ENCODE data around the gene SLX4. TPM values are rescaled to one million over a fixed set of nuclear protein-coding genes. Genes with fewer than 3 reads are reported as not detected.

The SLX4 gene
- polyA plus RNA-seq, 4 donors, result 1.1 to 6.0 (median 2.7) TPM

GRCh38 chr16:3576211-3576610 is 35.2 kb downstream of the SLX4 start:
- Histone ChIP-seq H3K4me1 (ENCODE audit: control insufficient read depth in 3 of 3, insufficient read depth in 2 of 3, low read depth in 1 of 3, low read length in 2 of 3) (no peaks in the 10 kb centered on the region), H3K27ac (ENCODE audit: low read depth in 1 of 3, low read length in 2 of 3) (no peak overlapping the region), H3K9me3 (ENCODE audit: control insufficient read depth in 2 of 2, insufficient read depth in 1 of 2, low read depth in 1 of 2, low read length in 1 of 2) (peaks cover 0 to 2% of the 10 kb centered on the region in 2 donors), H3K36me3 (ENCODE audit: control insufficient read depth in 3 of 3, insufficient read depth in 2 of 3, low read depth in 1 of 3, low read length in 3 of 3) (peaks cover 0 to 4% (median 0%) of the 10 kb centered on the region in 3 donors), H3K27me3 (ENCODE audit: control insufficient read depth in 3 of 3, insufficient read depth in 3 of 3, low read length in 3 of 3) (peaks cover 0 to 6% (median 0%) of the 10 kb centered on the region in 3 donors), H3K4me3 (ENCODE audit: low read depth in 1 of 3, low read length in 3 of 3) (peak overlapping the region in 1 of 3 donors; percentile 59)
- FAIRE-seq (no peak), DNase-seq (no peak)
- 41 to 95% (median 73%) methylated on average over 5 to 11 of the region's 11 CpGs for WGBS, 3 donors

DNA sequence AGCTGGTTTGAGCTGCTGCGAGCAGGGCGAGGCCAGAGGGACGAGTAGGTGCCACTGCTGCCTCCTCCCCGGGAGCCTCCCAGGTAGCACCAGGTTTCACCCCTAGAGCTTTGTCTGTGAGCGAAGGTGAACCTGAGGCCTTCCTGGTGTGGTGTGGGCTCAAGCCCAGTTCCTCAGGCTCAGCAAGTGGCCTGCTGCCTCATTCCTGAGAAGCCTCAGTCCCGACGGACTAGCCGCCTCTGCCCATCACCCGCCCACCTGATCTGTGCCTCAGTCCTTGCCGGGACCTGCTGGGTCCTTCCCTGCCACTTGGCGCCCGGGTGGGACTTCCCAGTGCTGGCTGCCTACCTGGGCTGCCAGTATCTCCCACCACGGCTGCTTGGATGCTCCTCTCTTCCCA is 35.9 kb downstream of the SLX4 start:
- no peaks in the 10 kb centered on the region for H3K36me3 ChIP-seq (ENCODE audit: control insufficient read depth in 3 of 3, insufficient read depth in 2 of 3, low read depth in 1 of 3, low read length in 3 of 3)
- no peak for FAIRE-seq
- peaks cover 0 to 6% (median 0%) of the 10 kb centered on the region in 3 donors for H3K27me3 ChIP-seq (ENCODE audit: control insufficient read depth in 3 of 3, insufficient read depth in 3 of 3, low read length in 3 of 3)
- 52 to 78% (median 70%) methylated on average over 10 to 13 of the region's 13 CpGs for WGBS, 3 donors
- DNase-seq, result no peak
- no peak overlapping the region for H3K27ac ChIP-seq (ENCODE audit: low read depth in 1 of 3, low read length in 2 of 3)
- no peaks in the 10 kb centered on the region for H3K4me1 ChIP-seq (ENCODE audit: control insufficient read depth in 3 of 3, insufficient read depth in 2 of 3, low read depth in 1 of 3, low read length in 2 of 3)
- peaks cover 2 to 6% of the 10 kb centered on the region in 2 donors for H3K9me3 ChIP-seq (ENCODE audit: control insufficient read depth in 2 of 2, insufficient read depth in 1 of 2, low read depth in 1 of 2, low read length in 1 of 2)
- H3K4me3 ChIP-seq (ENCODE audit: low read depth in 1 of 3, low read length in 3 of 3), result peak overlapping the region in 1 of 3 donors; percentile 59

DNA sequence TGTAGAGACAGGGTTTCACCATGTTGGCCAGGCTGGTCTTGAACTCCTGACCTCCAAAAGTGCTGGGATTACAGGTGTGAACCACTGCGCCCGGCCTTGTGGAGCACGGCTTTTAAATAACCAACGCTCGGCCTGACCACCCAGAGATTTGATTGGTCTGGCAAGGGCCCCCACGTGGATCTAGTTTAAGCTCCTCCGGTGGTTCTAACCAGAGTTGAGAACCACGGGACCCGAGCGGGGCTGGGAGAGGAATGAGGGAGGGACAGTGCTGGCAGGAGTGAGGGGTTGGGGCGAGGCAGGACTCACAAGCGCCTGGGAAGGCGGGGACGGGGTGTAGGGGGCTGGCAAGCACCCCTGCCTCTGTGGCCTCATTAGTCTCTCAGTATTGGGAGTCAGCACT is 37.2 kb downstream of the SLX4 start:
- H3K4me1 ChIP-seq (ENCODE audit: control insufficient read depth in 3 of 3, insufficient read depth in 2 of 3, low read depth in 1 of 3, low read length in 2 of 3), result no peaks in the 10 kb centered on the region
- FAIRE-seq, result no peak
- peaks cover 4 to 11% of the 10 kb centered on the region in 2 donors for H3K9me3 ChIP-seq (ENCODE audit: control insufficient read depth in 2 of 2, insufficient read depth in 1 of 2, low read depth in 1 of 2, low read length in 1 of 2)
- H3K27me3 ChIP-seq (ENCODE audit: control insufficient read depth in 3 of 3, insufficient read depth in 3 of 3, low read length in 3 of 3), result peaks cover 0 to 6% (median 0%) of the 10 kb centered on the region in 3 donors
- no peak for DNase-seq
- no peak overlapping the region for H3K4me3 ChIP-seq (ENCODE audit: low read depth in 1 of 3, low read length in 3 of 3)
- H3K36me3 ChIP-seq (ENCODE audit: control insufficient read depth in 3 of 3, insufficient read depth in 2 of 3, low read depth in 1 of 3, low read length in 3 of 3), result no peaks in the 10 kb centered on the region
- WGBS, 3 donors, result 83 to 89% (median 89%) methylated on average over 14 of the region's 14 CpGs
- no peak overlapping the region for H3K27ac ChIP-seq (ENCODE audit: low read depth in 1 of 3, low read length in 2 of 3)

GRCh38 chr16:3573146-3573815 is 38.1 kb downstream of the SLX4 start:
- no peak for FAIRE-seq
- 82 to 88% (median 87%) methylated on average over 9 of the region's 9 CpGs for WGBS, 3 donors

GRCh38 chr16:3570420-3571062 is 40.9 kb downstream of the SLX4 start:
- Histone ChIP-seq H3K9me3 (ENCODE audit: control insufficient read depth in 2 of 2, insufficient read depth in 1 of 2, low read depth in 1 of 2, low read length in 1 of 2) (peaks cover 4 to 11% of the 10 kb centered on the region in 2 donors), H3K36me3 (ENCODE audit: control insufficient read depth in 3 of 3, insufficient read depth in 2 of 3, low read depth in 1 of 3, low read length in 3 of 3) (no peaks in the 10 kb centered on the region)
- WGBS, 3 donors, result 80 to 88% (median 87%) methylated on average over 4 of the region's 4 CpGs

More at GRCh38 chr16:3573146-3573815, 38.1 kb downstream of the SLX4 start:
- Histone ChIP-seq H3K9me3 (ENCODE audit: control insufficient read depth in 2 of 2, insufficient read depth in 1 of 2, low read depth in 1 of 2, low read length in 1 of 2) (peaks cover 4 to 11% of the 10 kb centered on the region in 2 donors), H3K4me3 (ENCODE audit: low read depth in 1 of 3, low read length in 3 of 3) (no peak overlapping the region), H3K27ac (ENCODE audit: low read depth in 1 of 3, low read length in 2 of 3) (no peak overlapping the region), H3K27me3 (ENCODE audit: control insufficient read depth in 3 of 3, insufficient read depth in 3 of 3, low read length in 3 of 3) (peaks cover 0 to 6% (median 0%) of the 10 kb centered on the region in 3 donors), H3K36me3 (ENCODE audit: control insufficient read depth in 3 of 3, insufficient read depth in 2 of 3, low read depth in 1 of 3, low read length in 3 of 3) (no peaks in the 10 kb centered on the region), H3K4me1 (ENCODE audit: control insufficient read depth in 3 of 3, insufficient read depth in 2 of 3, low read depth in 1 of 3, low read length in 2 of 3) (no peaks in the 10 kb centered on the region)
- no peak for DNase-seq

DNA sequence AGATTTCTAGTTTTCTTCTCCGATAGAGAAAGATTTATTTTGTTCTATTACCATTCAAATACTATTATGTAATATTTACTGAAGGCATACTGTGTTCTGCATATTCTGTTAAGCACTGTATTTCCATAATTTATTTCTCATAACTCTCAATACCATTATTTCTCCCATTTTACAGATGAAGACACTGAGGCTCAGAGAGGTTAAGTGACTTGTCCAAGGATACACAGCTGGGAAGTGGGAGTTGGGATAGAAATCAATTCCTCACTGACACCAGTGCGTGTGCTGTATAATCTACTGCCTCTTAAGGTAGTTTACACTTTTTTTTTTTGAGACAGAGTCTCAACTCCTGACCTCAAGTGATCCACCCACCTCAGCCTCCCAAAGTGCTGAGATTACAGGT is 41.6 kb downstream of the SLX4 start:
- DNase-seq, result no peak
- H3K27ac ChIP-seq (ENCODE audit: low read depth in 1 of 3, low read length in 2 of 3), result no peak overlapping the region
- WGBS, 3 donors, result 93 to 96% (median 96%) methylated on average over 2 of the region's 2 CpGs
- no peaks in the 10 kb centered on the region for H3K36me3 ChIP-seq (ENCODE audit: control insufficient read depth in 3 of 3, insufficient read depth in 2 of 3, low read depth in 1 of 3, low read length in 3 of 3)
- no peaks in the 10 kb centered on the region for H3K4me1 ChIP-seq (ENCODE audit: control insufficient read depth in 3 of 3, insufficient read depth in 2 of 3, low read depth in 1 of 3, low read length in 2 of 3)
- H3K4me3 ChIP-seq (ENCODE audit: low read depth in 1 of 3, low read length in 3 of 3), result no peak overlapping the region
- H3K9me3 ChIP-seq (ENCODE audit: control insufficient read depth in 2 of 2, insufficient read depth in 1 of 2, low read depth in 1 of 2, low read length in 1 of 2), result peaks cover 4 to 11% of the 10 kb centered on the region in 2 donors
- H3K27me3 ChIP-seq (ENCODE audit: control insufficient read depth in 3 of 3, insufficient read depth in 3 of 3, low read length in 3 of 3), result no peaks in the 10 kb centered on the region
- no peak for FAIRE-seq

More at GRCh38 chr16:3570420-3571062, 40.9 kb downstream of the SLX4 start:
- H3K27ac ChIP-seq (ENCODE audit: low read depth in 1 of 3, low read length in 2 of 3), result no peak overlapping the region
- H3K4me3 ChIP-seq (ENCODE audit: low read depth in 1 of 3, low read length in 3 of 3), result no peak overlapping the region
- FAIRE-seq (no peak), DNase-seq (no peak)
- H3K4me1 ChIP-seq (ENCODE audit: control insufficient read depth in 3 of 3, insufficient read depth in 2 of 3, low read depth in 1 of 3, low read length in 2 of 3), result no peaks in the 10 kb centered on the region
- no peaks in the 10 kb centered on the region for H3K27me3 ChIP-seq (ENCODE audit: control insufficient read depth in 3 of 3, insufficient read depth in 3 of 3, low read length in 3 of 3)

GRCh38 chr16:3566990-3567389 is 44.4 kb downstream of the SLX4 start:
- DNase-seq (no peak), FAIRE-seq (no peak)
- no peaks in the 10 kb centered on the region for H3K27me3 ChIP-seq (ENCODE audit: control insufficient read depth in 3 of 3, insufficient read depth in 3 of 3, low read length in 3 of 3)
- peaks cover 0 to 6% (median 5%) of the 10 kb centered on the region in 3 donors for H3K36me3 ChIP-seq (ENCODE audit: control insufficient read depth in 3 of 3, insufficient read depth in 2 of 3, low read depth in 1 of 3, low read length in 3 of 3)
- peaks cover 4 to 11% of the 10 kb centered on the region in 2 donors for H3K9me3 ChIP-seq (ENCODE audit: control insufficient read depth in 2 of 2, insufficient read depth in 1 of 2, low read depth in 1 of 2, low read length in 1 of 2)
- no peak overlapping the region for H3K4me3 ChIP-seq (ENCODE audit: low read depth in 1 of 3, low read length in 3 of 3)
- H3K27ac ChIP-seq (ENCODE audit: low read depth in 1 of 3, low read length in 2 of 3), result no peak overlapping the region
- 54 to 70% (median 66%) methylated on average over 8 of the region's 8 CpGs for WGBS, 3 donors
- no peaks in the 10 kb centered on the region for H3K4me1 ChIP-seq (ENCODE audit: control insufficient read depth in 3 of 3, insufficient read depth in 2 of 3, low read depth in 1 of 3, low read length in 2 of 3)

- no peaks in the 10 kb centered on the region for H3K4me1 ChIP-seq (ENCODE audit: control insufficient read depth in 3 of 3, insufficient read depth in 2 of 3, low read depth in 1 of 3, low read length in 2 of 3)
- no peak overlapping the region for H3K27ac ChIP-seq (ENCODE audit: low read depth in 1 of 3, low read length in 2 of 3)
- H3K4me3 ChIP-seq (ENCODE audit: low read depth in 1 of 3, low read length in 3 of 3), result no peak overlapping the region
- no peak for DNase-seq
- WGBS, 3 donors, result 93 to 97% (median 95%) methylated on average over 9 of the region's 9 CpGs
- H3K27me3 ChIP-seq (ENCODE audit: control insufficient read depth in 3 of 3, insufficient read depth in 3 of 3, low read length in 3 of 3), result no peaks in the 10 kb centered on the region
- no peaks in the 10 kb centered on the region for H3K9me3 ChIP-seq (ENCODE audit: control insufficient read depth in 2 of 2, insufficient read depth in 1 of 2, low read depth in 1 of 2, low read length in 1 of 2)
- peaks cover 0 to 9% (median 5%) of the 10 kb centered on the region in 3 donors for H3K36me3 ChIP-seq (ENCODE audit: control insufficient read depth in 3 of 3, insufficient read depth in 2 of 3, low read depth in 1 of 3, low read length in 3 of 3)
- FAIRE-seq, result no peak
These were observed 46.6 kb downstream of the SLX4 start for GRCh38 chr16:3564889-3565141.
